Astrocyte (in vitro differentiated cells and primary cell): ENCODE results near the gene SLC12A5. TPM values are rescaled to one million over a fixed set of nuclear protein-coding genes. Genes with fewer than 3 reads are reported as not detected.

Source experiments
- DNase-seq: peaks from one replicate; pipeline ENCODE4 v3.0.0-alpha.2; 2010; ENCODE audit warnings: low read depth
- FAIRE-seq: peaks from 2 replicates; lab custom pipeline; 2011; peaks lifted over from hg19 to GRCh38; lab: Jason Lieb, UNC
- H2AFZ ChIP-seq: 2 replicates; pipeline ENCODE4 v1.6.0; 2012; ENCODE audit warnings: low read depth, low read length, inconsistent platforms
- H3K27ac ChIP-seq: 2 replicates; pipeline ENCODE4 v1.5.1; 2011; ENCODE audit warnings: low read depth, low read length, inconsistent platforms
- H3K27me3 ChIP-seq: 2 replicates; pipeline ENCODE4 v1.6.0; 2011; ENCODE audit warnings: low read length, inconsistent platforms; ENCODE audit not compliant: insufficient read depth
- H3K36me3 ChIP-seq: 2 replicates; pipeline ENCODE4 v1.5.1; 2011; ENCODE audit warnings: low read length, inconsistent platforms; ENCODE audit not compliant: insufficient read depth
- H3K4me1 ChIP-seq: 2 replicates; pipeline ENCODE4 v1.5.1; 2011; ENCODE audit warnings: low read length, inconsistent platforms; ENCODE audit not compliant: insufficient read depth
- H3K4me2 ChIP-seq: 2 replicates; pipeline ENCODE4 v1.6.0; 2012; ENCODE audit warnings: low read length, inconsistent platforms
- H3K4me3 ChIP-seq: 2 replicates; pipeline ENCODE4 v1.5.1; 2011; ENCODE audit warnings: low read depth, mild to moderate bottlenecking, low read length, inconsistent platforms; ENCODE audit not compliant: insufficient read depth
- H3K79me2 ChIP-seq: 2 replicates; pipeline ENCODE4 v1.6.0; 2012; ENCODE audit warnings: mild to moderate bottlenecking, low read length, inconsistent platforms; ENCODE audit not compliant: insufficient read depth
- H3K9ac ChIP-seq: 2 replicates; pipeline ENCODE4 v1.6.0; 2012; ENCODE audit warnings: mild to moderate bottlenecking, low read length, inconsistent platforms
- H3K9me3 ChIP-seq: 2 replicates; pipeline ENCODE4 v1.5.1; 2012; ENCODE audit warnings: low read depth, mild to moderate bottlenecking, low read length, inconsistent platforms; ENCODE audit not compliant: insufficient read depth
- H4K20me1 ChIP-seq: 2 replicates; pipeline ENCODE4 v1.6.0; 2012; ENCODE audit warnings: low read length, inconsistent platforms; ENCODE audit not compliant: insufficient read depth
- H3K27ac Mint-ChIP-seq: one replicate; pipeline ENCODE4 v1.8.0; 2021; ENCODE audit warnings: mild to moderate bottlenecking, mixed read lengths; ENCODE audit not compliant: unreplicated experiment
- H3K27me3 Mint-ChIP-seq: one replicate; pipeline ENCODE4 v1.8.0; 2021; ENCODE audit warnings: low read depth, mixed read lengths; ENCODE audit not compliant: unreplicated experiment
- H3K36me3 Mint-ChIP-seq: one replicate; pipeline ENCODE4 v1.8.0; 2021; ENCODE audit warnings: low read depth, mixed read lengths; ENCODE audit not compliant: unreplicated experiment
- H3K4me1 Mint-ChIP-seq: one replicate; pipeline ENCODE4 v1.8.0; 2021; ENCODE audit warnings: low read depth, mixed read lengths; ENCODE audit not compliant: unreplicated experiment
- H3K4me3 Mint-ChIP-seq: one replicate; pipeline ENCODE4 v1.8.0; 2021; ENCODE audit warnings: mild to moderate bottlenecking, moderate library complexity, mixed read lengths; ENCODE audit not compliant: unreplicated experiment
- H3K9me3 Mint-ChIP-seq: one replicate; pipeline ENCODE4 v1.8.0; 2021; ENCODE audit warnings: mild to moderate bottlenecking, mixed read lengths; ENCODE audit not compliant: unreplicated experiment
- CTCF ChIP-seq: IDR thresholded peaks from 2 replicates; pipeline ENCODE4 v1.5.1; 2011; ENCODE audit warnings: low read depth, mild to moderate bottlenecking, inconsistent platforms, low read length, moderate library complexity; ENCODE audit not compliant: insufficient read depth
- EZH2 ChIP-seq: IDR thresholded peaks from 2 replicates; pipeline ENCODE4 v1.6.1; 2012; ENCODE audit warnings: mild to moderate bottlenecking, low read length, inconsistent platforms; ENCODE audit not compliant: insufficient read depth
- total RNA-seq: library from RNA; stranded (reverse); gene quantifications from 2 replicates; pipeline ENCODE4 v1.2.1, GENCODE V29; 2021

Gene SLC12A5
- total RNA-seq, 1 donor from 2014 or later = 14.6 TPM

GRCh38 chr20:46047821-46048220, 18.8 kb downstream of the SLC12A5 start:
- H3K27me3 Mint-ChIP-seq = peaks cover 91% of the 10 kb centered on the region
- Histone ChIP-seq H3K27me3 (peaks cover 12% of the 10 kb centered on the region), H3K4me2 (no peak overlapping the region), H3K4me3 (no peak overlapping the region), H3K27ac (no peak overlapping the region), H3K79me2 (no peaks in the 10 kb centered on the region), H3K9ac (no peak overlapping the region), H3K36me3 (no peaks in the 10 kb centered on the region), H3K9me3 (no peaks in the 10 kb centered on the region), H2AFZ (no peak overlapping the region), H3K4me1 (no peaks in the 10 kb centered on the region), H4K20me1 (no peaks in the 10 kb centered on the region)
- H3K4me1 Mint-ChIP-seq = no peaks in the 10 kb centered on the region
- no peak for TF ChIP-seq EZH2
- no peak for TF ChIP-seq CTCF
- H3K27ac Mint-ChIP-seq = no peak overlapping the region
- no peak overlapping the region for H3K4me3 Mint-ChIP-seq
- DNase-seq (no peak), FAIRE-seq (no peak)
- peaks cover 8% of the 10 kb centered on the region for H3K36me3 Mint-ChIP-seq
- H3K9me3 Mint-ChIP-seq = peaks cover 10% of the 10 kb centered on the region

GRCh38 chr20:46049190-46049589, 20.2 kb downstream of the SLC12A5 start:
- TF ChIP-seq EZH2 = no peak
- TF ChIP-seq CTCF = no peak
- peaks cover 20% of the 10 kb centered on the region for H3K27me3 ChIP-seq
- H3K36me3 ChIP-seq = no peaks in the 10 kb centered on the region
- peaks cover 10% of the 10 kb centered on the region for H3K36me3 Mint-ChIP-seq
- no peaks in the 10 kb centered on the region for H3K4me1 ChIP-seq
- H4K20me1 ChIP-seq = no peaks in the 10 kb centered on the region
- H3K9me3 Mint-ChIP-seq = peaks cover 8% of the 10 kb centered on the region
- FAIRE-seq (no peak), DNase-seq (no peak)
- H3K4me3 Mint-ChIP-seq = no peak overlapping the region
- H3K4me1 Mint-ChIP-seq = no peaks in the 10 kb centered on the region
- H3K27ac ChIP-seq = no peak overlapping the region
- H3K79me2 ChIP-seq = no peaks in the 10 kb centered on the region
- H3K9ac ChIP-seq = no peak overlapping the region
- no peak overlapping the region for H3K27ac Mint-ChIP-seq
- no peak overlapping the region for H2AFZ ChIP-seq
- no peak overlapping the region for H3K4me2 ChIP-seq
- H3K27me3 Mint-ChIP-seq = peaks cover 91% of the 10 kb centered on the region
- no peaks in the 10 kb centered on the region for H3K9me3 ChIP-seq
- H3K4me3 ChIP-seq = no peak overlapping the region

GRCh38 chr20:46049815-46050214, 20.8 kb downstream of the SLC12A5 start:
- Histone ChIP-seq H3K27me3 (peaks cover 19% of the 10 kb centered on the region), H2AFZ (no peak overlapping the region), H3K9me3 (no peaks in the 10 kb centered on the region), H3K36me3 (no peaks in the 10 kb centered on the region), H3K79me2 (no peaks in the 10 kb centered on the region), H3K27ac (no peak overlapping the region), H4K20me1 (no peaks in the 10 kb centered on the region), H3K4me3 (no peak overlapping the region), H3K9ac (no peak overlapping the region), H3K4me2 (no peak overlapping the region), H3K4me1 (no peaks in the 10 kb centered on the region)
- no peak overlapping the region for H3K4me3 Mint-ChIP-seq
- H3K27me3 Mint-ChIP-seq = peaks cover 93% of the 10 kb centered on the region
- H3K9me3 Mint-ChIP-seq = peaks cover 8% of the 10 kb centered on the region
- H3K36me3 Mint-ChIP-seq = peaks cover 10% of the 10 kb centered on the region
- DNase-seq (no peak), FAIRE-seq (no peak)
- TF ChIP-seq CTCF (no peak), EZH2 (no peak)
- H3K27ac Mint-ChIP-seq = no peak overlapping the region
- no peaks in the 10 kb centered on the region for H3K4me1 Mint-ChIP-seq
